SU-DHL-6 (cell line): Measurements from ENCODE around the gene PPP2R5D.
"Not testable (repeated sequence)": the region's sequence is repeated elsewhere in the genome, so short reads cannot be mapped to it uniquely, and the experiment has no call there.

ENCODE experiments used
- CTCF ChIP-seq: fragments of 200-600 bp; sonication (generic); IDR thresholded peaks from one replicate; pipeline ENCODE4 v1.5.1; 2017; ENCODE audit warnings: antibody characterized with exemption, mild to moderate bottlenecking, low read length, moderate library complexity; ENCODE audit not compliant: insufficient read depth, poor library complexity, severe bottlenecking
- EZH2phosphoT487 ChIP-seq: fragments of 200-600 bp; sonication (generic), shearing (Covaris generic); conservative IDR thresholded peaks from 2 replicates; pipeline ENCODE4 v1.6.1; 2018; ENCODE audit warnings: mild to moderate bottlenecking, antibody characterized with exemption, low read length, moderate library complexity, mixed read lengths

GRCh38 chr6:43041475-43041874, 57.1 kb downstream of the PPP2R5D start:
- TF ChIP-seq CTCF, EZH2phosphoT487: not testable (repeated sequence)
